SKM-1 (cell line): ENCODE results near the gene MEGF6.
"Not testable (repeated sequence)": the region's sequence is repeated elsewhere in the genome, so short reads cannot be mapped to it uniquely, and the experiment has no call there.

Source experiments
- DNase-seq: peaks from one replicate; lab custom pipeline; 2025; ENCODE audit not compliant: unreplicated experiment; lab: John Stamatoyannopoulos, UW

MEGF6 gene

GRCh38 chr1:3575515-3575914 lies 35.8 kb downstream of the MEGF6 start:
- DNase-seq = not testable (repeated sequence)

- no peak for DNase-seq
Measured at GRCh38 chr1:3573500-3573899, 37.8 kb downstream of the MEGF6 start.

- DNase-seq = not testable (repeated sequence)
Measured at GRCh38 chr1:3572638-3573037, 38.7 kb downstream of the MEGF6 start.

GRCh38 chr1:3571263-3571662 lies 40.0 kb downstream of the MEGF6 start:
- DNase-seq = no peak

- no peak for DNase-seq
Measured at GRCh38 chr1:3570066-3570986, 41.0 kb downstream of the MEGF6 start.

- no peak for DNase-seq
Measured at GRCh38 chr1:3569436-3569835, 41.9 kb downstream of the MEGF6 start.

- DNase-seq = no peak
Measured at GRCh38 chr1:3568815-3569435, 42.4 kb downstream of the MEGF6 start.

GRCh38 chr1:3566951-3567804 lies 44.1 kb downstream of the MEGF6 start:
- DNase-seq = no peak

GRCh38 chr1:3566003-3566885 lies 45.1 kb downstream of the MEGF6 start:
- no peak for DNase-seq

GRCh38 chr1:3564921-3565831 lies 46.1 kb downstream of the MEGF6 start:
- DNase-seq = peak; percentile 7

- DNase-seq = no peak
Measured at GRCh38 chr1:3563610-3564009, 47.7 kb downstream of the MEGF6 start.

- DNase-seq = no peak
Measured at GRCh38 chr1:3563125-3563524, 48.2 kb downstream of the MEGF6 start.

GRCh38 chr1:3562712-3563111 lies 48.6 kb downstream of the MEGF6 start:
- DNase-seq = no peak

- no peak for DNase-seq
Measured at GRCh38 chr1:3561702-3562101, 49.6 kb downstream of the MEGF6 start.

- DNase-seq = no peak
Measured at GRCh38 chr1:3560981-3561380, 50.3 kb downstream of the MEGF6 start.

- no peak for DNase-seq
Measured at GRCh38 chr1:3560251-3560871, 50.9 kb downstream of the MEGF6 start.

GRCh38 chr1:3558036-3558726 lies 53.1 kb downstream of the MEGF6 start:
- peak; percentile 77 for DNase-seq

GRCh38 chr1:3557366-3557765 lies 53.9 kb downstream of the MEGF6 start:
- no peak for DNase-seq
